Suprapubic skin (tissue), 4 donors: ENCODE results near the gene SRXN1. TPM values are rescaled to one million over a fixed set of nuclear protein-coding genes. Genes with fewer than 3 reads are reported as not detected.

Experiments used
- DNase-seq, 2 donors: peaks; one replicate each; pipeline ENCODE4 v3.0.0-alpha.2; 2019; ENCODE audit warnings: low spot score in 2 of 2
- H3K27ac ChIP-seq: fragments of 200-600 bp; sonication (generic); one replicate; pipeline ENCODE4 v1.5.1; 2019
- H3K27me3 ChIP-seq: fragments of 200-600 bp; sonication (generic); one replicate; pipeline ENCODE4 v1.5.1; 2019
- H3K36me3 ChIP-seq: fragments of 200-600 bp; sonication (generic); one replicate; pipeline ENCODE4 v1.5.1; 2019
- H3K4me1 ChIP-seq: fragments of 200-600 bp; sonication (generic); one replicate; pipeline ENCODE4 v1.5.1; 2019
- H3K4me3 ChIP-seq: fragments of 200-600 bp; sonication (generic); one replicate; pipeline ENCODE4 v1.5.1; 2019; ENCODE audit warnings: mild to moderate bottlenecking
- H3K9me3 ChIP-seq: fragments of 200-600 bp; sonication (generic); one replicate; pipeline ENCODE4 v1.5.1; 2019
- EP300 ChIP-seq: sonication (generic); formaldehyde crosslinking; IDR thresholded peaks from one replicate; pipeline ENCODE4 v1.6.1; 2017; ENCODE audit warnings: antibody characterized with exemption
- POLR2A ChIP-seq, 2 donors: fragments of 450-650 bp; IDR thresholded peaks; one replicate each; pipeline ENCODE4 v1.6.1; 2017; ENCODE audit warnings: antibody characterized with exemption in 2 of 2, mild to moderate bottlenecking in 2 of 2, moderate library complexity in 2 of 2
- POLR2AphosphoS5 ChIP-seq, 3 donors: sonication (generic); formaldehyde crosslinking; IDR thresholded peaks; one replicate each; pipeline ENCODE4 v1.6.1; 2017; ENCODE audit warnings: antibody characterized with exemption in 3 of 3
- WGBS: methylation state at CpG from one replicate; pipeline ENCODE4 v1.1.5; 2018; 5-methylcytosine and 5-hydroxymethylcytosine counted together
- total RNA-seq, 4 donors: library from RNA; depleted of rRNA; stranded (reverse); fragments of >200 nt; gene quantifications; one replicate each; pipeline ENCODE4 v1.1.0, GENCODE V29; 2016
- TF ChIP-seq, protein P1 (sequence below), 2 donors: fragments of 200-600 bp in 1 of 2; fragments of 450-650 bp in 1 of 2; sonication (generic) in 1 of 2; IDR thresholded peaks; one replicate each; pipeline ENCODE4 v1.5.1; 2016 to 2019; ENCODE audit warnings: antibody characterized with exemption in 2 of 2, mild to moderate bottlenecking in 1 of 2, moderate library complexity in 1 of 2

The SRXN1 gene
- total RNA-seq, 4 donors from 2014 or later: 7.8 to 27.7 (median 21.0) TPM

DNA sequence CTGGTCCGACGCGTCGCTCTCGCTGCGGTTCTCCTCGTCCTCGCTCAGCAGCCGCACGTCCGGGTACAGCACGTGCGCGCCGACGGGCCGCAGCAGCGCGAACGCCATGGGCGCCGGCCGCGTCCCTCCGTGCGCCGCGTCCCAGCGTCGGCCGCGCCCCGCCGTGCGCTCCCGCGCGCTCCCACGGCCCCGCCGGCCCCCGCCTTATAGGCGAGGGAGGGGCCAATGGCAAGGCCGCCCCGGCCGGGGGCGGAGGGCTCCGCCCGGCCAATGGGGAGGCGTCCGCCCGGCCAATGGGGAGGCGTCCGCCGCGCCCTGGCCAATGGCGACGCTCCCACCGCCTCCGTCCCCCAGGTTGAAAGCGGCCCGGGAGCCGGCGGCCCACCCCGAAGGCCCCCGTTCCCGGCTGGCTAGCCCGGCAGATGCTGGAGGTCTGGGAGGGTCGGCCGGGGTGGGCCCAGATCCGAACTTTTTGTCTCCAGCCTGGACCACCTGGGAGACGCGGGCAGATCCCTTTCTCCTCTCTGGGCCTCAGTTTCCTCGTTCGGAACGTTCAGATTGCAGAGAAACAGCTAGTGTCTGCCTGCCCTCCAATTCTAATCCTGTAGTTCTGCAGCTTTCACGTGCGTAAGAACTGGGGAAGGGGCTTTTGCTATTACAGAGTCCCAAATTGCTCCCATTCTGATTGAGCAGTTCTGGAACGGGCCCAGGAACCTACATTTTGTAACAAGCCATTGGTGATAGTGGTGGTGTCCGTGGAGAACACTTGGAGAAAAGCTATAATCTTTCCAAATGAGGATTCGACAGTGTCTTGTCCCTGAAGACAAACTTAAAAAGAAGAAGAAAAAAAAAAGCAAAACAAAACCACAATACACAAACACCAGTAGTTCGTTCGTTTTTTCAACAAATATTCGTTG is 42.6 kb downstream of the SRXN1 start, which contains the start of gene TCF15:
TSS of gene TCF15 (minus strand) at position 180 of the 917 bp plus-strand sequence. CDS start at position 108, 72 bp downstream.
- no peaks in the 10 kb centered on the region for H3K36me3 ChIP-seq
- H3K9me3 ChIP-seq: no peaks in the 10 kb centered on the region
- no peak for TF ChIP-seq POLR2AphosphoS5 (IDR thresholded peaks at IDR 0.05)
- TF ChIP-seq, protein P1, sequence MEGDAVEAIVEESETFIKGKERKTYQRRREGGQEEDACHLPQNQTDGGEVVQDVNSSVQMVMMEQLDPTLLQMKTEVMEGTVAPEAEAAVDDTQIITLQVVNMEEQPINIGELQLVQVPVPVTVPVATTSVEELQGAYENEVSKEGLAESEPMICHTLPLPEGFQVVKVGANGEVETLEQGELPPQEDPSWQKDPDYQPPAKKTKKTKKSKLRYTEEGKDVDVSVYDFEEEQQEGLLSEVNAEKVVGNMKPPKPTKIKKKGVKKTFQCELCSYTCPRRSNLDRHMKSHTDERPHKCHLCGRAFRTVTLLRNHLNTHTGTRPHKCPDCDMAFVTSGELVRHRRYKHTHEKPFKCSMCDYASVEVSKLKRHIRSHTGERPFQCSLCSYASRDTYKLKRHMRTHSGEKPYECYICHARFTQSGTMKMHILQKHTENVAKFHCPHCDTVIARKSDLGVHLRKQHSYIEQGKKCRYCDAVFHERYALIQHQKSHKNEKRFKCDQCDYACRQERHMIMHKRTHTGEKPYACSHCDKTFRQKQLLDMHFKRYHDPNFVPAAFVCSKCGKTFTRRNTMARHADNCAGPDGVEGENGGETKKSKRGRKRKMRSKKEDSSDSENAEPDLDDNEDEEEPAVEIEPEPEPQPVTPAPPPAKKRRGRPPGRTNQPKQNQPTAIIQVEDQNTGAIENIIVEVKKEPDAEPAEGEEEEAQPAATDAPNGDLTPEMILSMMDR (IDR thresholded peaks at IDR 0.05): no peak
- no peak for TF ChIP-seq EP300
- no peak for TF ChIP-seq POLR2A (IDR thresholded peaks at IDR 0.05)
- H3K4me3 ChIP-seq: peak within 1 kb of the TSS; percentile 27
- H3K27ac ChIP-seq: no peak within 1 kb of the TSS
- peaks cover 68% of the 10 kb centered on the region for H3K27me3 ChIP-seq
- peaks cover 21% of the 10 kb centered on the region for H3K4me1 ChIP-seq
- no peak for DNase-seq
- 43% methylated on average over 13 of the region's 84 CpGs for WGBS

DNA sequence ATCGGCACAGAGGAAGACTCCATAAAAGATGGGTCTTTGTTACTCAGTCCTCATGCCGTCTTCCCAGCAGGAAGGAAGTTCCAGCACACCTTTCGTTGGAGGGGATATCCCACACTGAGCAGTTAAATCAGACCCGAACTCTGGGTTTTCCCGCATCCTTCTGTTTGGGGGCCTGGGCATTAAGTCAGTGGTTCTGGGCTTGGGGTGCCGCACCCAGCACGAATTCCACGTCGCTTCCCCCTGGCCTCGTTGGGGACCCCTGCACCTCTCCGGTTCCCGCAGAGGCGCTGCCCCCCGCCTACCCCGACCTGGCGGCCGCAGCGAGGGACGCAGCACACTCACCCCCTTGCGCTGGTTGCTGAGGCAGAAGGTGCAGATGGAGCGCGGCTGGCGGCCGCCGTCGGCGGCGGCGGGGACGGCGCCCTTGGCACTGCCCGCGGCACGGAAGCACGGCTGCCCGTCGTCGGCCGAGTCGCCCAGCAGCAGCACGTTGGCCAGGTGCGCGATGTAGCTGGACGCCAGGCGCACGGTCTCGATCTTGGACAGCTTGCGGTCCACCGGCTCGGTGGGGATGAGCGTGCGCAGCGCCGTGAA is 43.5 kb downstream of the SRXN1 start:
- H3K9me3 ChIP-seq: no peaks in the 10 kb centered on the region
- H3K4me1 ChIP-seq: peaks cover 21% of the 10 kb centered on the region
- H3K4me3 ChIP-seq: peak overlapping the region; percentile 27
- H3K27ac ChIP-seq: no peak overlapping the region
- no peak for DNase-seq
- no peaks in the 10 kb centered on the region for H3K36me3 ChIP-seq
- peaks cover 59% of the 10 kb centered on the region for H3K27me3 ChIP-seq
- 16% methylated on average over 16 of the region's 54 CpGs for WGBS
- TF ChIP-seq, protein P1 (IDR thresholded peaks at IDR 0.05): no peak
- TF ChIP-seq POLR2AphosphoS5 (IDR thresholded peaks at IDR 0.05) (no peak), EP300 (no peak), POLR2A (IDR thresholded peaks at IDR 0.05) (no peak)

DNA sequence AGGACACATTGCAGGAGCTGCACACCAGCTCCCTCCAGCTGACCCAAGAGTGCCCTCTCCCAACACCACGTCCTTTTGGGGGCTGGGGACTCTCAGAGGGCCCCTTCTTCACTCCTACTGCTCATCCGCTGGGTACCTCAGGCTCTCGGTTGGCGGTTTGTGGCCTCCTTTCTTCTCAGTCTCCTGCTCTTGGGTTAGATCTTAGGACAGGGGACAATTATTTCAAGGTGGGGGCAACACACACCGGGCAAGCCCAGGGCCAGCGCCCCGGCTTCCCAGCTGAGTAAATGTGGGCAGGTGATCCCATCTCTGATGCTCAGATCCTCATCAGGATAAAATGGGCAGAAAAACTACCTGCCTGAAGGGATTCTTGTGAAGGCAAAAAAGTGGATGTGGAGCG is 44.0 kb downstream of the SRXN1 start:
- no peaks in the 10 kb centered on the region for H3K9me3 ChIP-seq
- DNase-seq: no peak
- no peak overlapping the region for H3K27ac ChIP-seq
- H3K36me3 ChIP-seq: no peaks in the 10 kb centered on the region
- peaks cover 21% of the 10 kb centered on the region for H3K4me1 ChIP-seq
- H3K4me3 ChIP-seq: no peak overlapping the region
- no peak for TF ChIP-seq POLR2AphosphoS5 (IDR thresholded peaks at IDR 0.05)
- TF ChIP-seq, protein P1 (IDR thresholded peaks at IDR 0.05): no peak
- TF ChIP-seq POLR2A (IDR thresholded peaks at IDR 0.05): no peak
- no peak for TF ChIP-seq EP300
- WGBS: 84% methylated on average over 8 of the region's 8 CpGs
- H3K27me3 ChIP-seq: peaks cover 57% of the 10 kb centered on the region

DNA sequence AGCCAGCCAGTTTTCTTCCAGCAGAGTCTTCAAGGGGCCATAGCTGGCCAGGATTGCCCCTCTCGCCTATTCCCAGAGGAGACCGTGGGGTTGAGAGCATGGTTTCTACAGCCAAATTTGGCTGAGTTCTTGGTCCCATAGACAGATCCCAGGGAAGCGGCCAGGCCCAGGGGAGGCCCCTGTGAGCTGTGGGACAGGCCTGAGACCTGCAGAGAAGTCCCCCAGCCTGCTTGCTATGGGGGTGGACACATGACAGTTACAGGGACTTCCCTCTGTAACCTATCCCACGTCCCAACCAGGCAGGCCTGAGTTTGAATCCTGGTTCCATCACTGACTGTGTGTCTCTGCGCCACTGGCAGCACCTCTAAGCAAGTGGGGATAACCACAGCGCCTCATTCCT is 45.5 kb downstream of the SRXN1 start:
- 91% methylated on average over 3 of the region's 6 CpGs for WGBS
- TF ChIP-seq POLR2AphosphoS5 (IDR thresholded peaks at IDR 0.05): no peak
- TF ChIP-seq, protein P1 (IDR thresholded peaks at IDR 0.05): no peak
- DNase-seq: no peak
- Histone ChIP-seq H3K27me3 (peaks cover 48% of the 10 kb centered on the region), H3K4me1 (peaks cover 21% of the 10 kb centered on the region), H3K27ac (no peak overlapping the region), H3K36me3 (no peaks in the 10 kb centered on the region), H3K4me3 (no peak overlapping the region), H3K9me3 (no peaks in the 10 kb centered on the region)

GRCh38 chr20:605237-605636 is 47.8 kb downstream of the SRXN1 start:
- no peak overlapping the region for H3K4me3 ChIP-seq
- H3K27ac ChIP-seq: no peak overlapping the region
- TF ChIP-seq, protein P1 (IDR thresholded peaks at IDR 0.05): no peak
- TF ChIP-seq EP300: no peak
- no peak for TF ChIP-seq POLR2AphosphoS5 (IDR thresholded peaks at IDR 0.05)
- no peak for TF ChIP-seq POLR2A (IDR thresholded peaks at IDR 0.05)
- no peaks in the 10 kb centered on the region for H3K36me3 ChIP-seq
- 56% methylated on average over 5 of the region's 5 CpGs for WGBS
- peaks cover 7% of the 10 kb centered on the region for H3K4me1 ChIP-seq
- no peak for DNase-seq
- H3K27me3 ChIP-seq: peaks cover 25% of the 10 kb centered on the region
- H3K9me3 ChIP-seq: no peaks in the 10 kb centered on the region
